EL (cell line): ENCODE measurements around the gene MYMX.

ENCODE experiments used
- DNase-seq: peaks from one replicate; pipeline ENCODE4 v3.0.0-alpha.2; 2016

Gene MYMX

GRCh38 chr6:44234101-44235025 lies 17.6 kb downstream of the MYMX start:
- peak; percentile 82 for DNase-seq

GRCh38 chr6:44235269-44235668 lies 18.5 kb downstream of the MYMX start:
- DNase-seq = no peak

GRCh38 chr6:44235891-44236516 lies 19.3 kb downstream of the MYMX start:
- DNase-seq = no peak

GRCh38 chr6:44237021-44237812 lies 20.5 kb downstream of the MYMX start:
- peak; percentile 99 for DNase-seq

GRCh38 chr6:44237813-44238433 lies 21.2 kb downstream of the MYMX start:
- peak; percentile 74 for DNase-seq

- DNase-seq = no peak
These were observed 22.1 kb downstream of the MYMX start for GRCh38 chr6:44238687-44239350.

- DNase-seq = no peak
These were observed 26.6 kb downstream of the MYMX start for GRCh38 chr6:44243345-44243744.

GRCh38 chr6:44245391-44245911 lies 28.7 kb downstream of the MYMX start:
- DNase-seq = no peak

- DNase-seq = peak; percentile 84
These were observed 29.4 kb downstream of the MYMX start for GRCh38 chr6:44245912-44246662.

- DNase-seq = peak; percentile 98
These were observed 30.1 kb downstream of the MYMX start, which contains the start of gene HSP90AB1 for GRCh38 chr6:44246663-44247337. TSS of gene HSP90AB1 (plus strand) at chr6:44247101. CDS start at chr6:44248630, 1,529 bp downstream.

- peak; percentile 59 for DNase-seq
These were observed 30.9 kb downstream of the MYMX start for GRCh38 chr6:44247338-44248302.

- DNase-seq = no peak
These were observed 31.9 kb downstream of the MYMX start for GRCh38 chr6:44248579-44248978.

- DNase-seq = no peak
These were observed 32.5 kb downstream of the MYMX start for GRCh38 chr6:44249082-44249748.

GRCh38 chr6:44250067-44250717 lies 33.5 kb downstream of the MYMX start:
- DNase-seq = no peak

GRCh38 chr6:44250718-44251123 lies 34.0 kb downstream of the MYMX start:
- DNase-seq = no peak

- DNase-seq = no peak
These were observed 35.1 kb downstream of the MYMX start for GRCh38 chr6:44251576-44252524.
